Measurements from ENCODE around the gene CSMD2.

- no peak for TF ChIP-seq POLR2A (IDR thresholded peaks at IDR 0.05)
- TF ChIP-seq CTCF (IDR thresholded peaks at IDR 0.05): no peak
Observed at GRCh38 chr1:33898406-33898805, 266.6 kb downstream of the CSMD2 start.
